Adipocyte (in vitro differentiated cells): ENCODE measurements around the gene GLB1L3.
"Not testable (repeated sequence)": the region's sequence is repeated elsewhere in the genome, so short reads cannot be mapped to it uniquely, and the experiment has no call there.

Experiments used
- DNase-seq: peaks from one replicate; pipeline ENCODE4 v3.0.0-alpha.2; 2015; ENCODE audit warnings: low read depth
- H3K27me3 ChIP-seq: replicated peaks from 2 replicates; pipeline ENCODE4 v1.7.0; 2013; ENCODE audit warnings: mild to moderate bottlenecking, low read length, moderate library complexity; ENCODE audit not compliant: control insufficient read depth, insufficient read depth
- H3K36me3 ChIP-seq: 2 replicates; pipeline ENCODE4 v1.7.0; 2013; ENCODE audit warnings: low read length, mild to moderate bottlenecking, moderate library complexity; ENCODE audit not compliant: control insufficient read depth, insufficient read depth, severe bottlenecking
- H3K4me1 ChIP-seq: 2 replicates; pipeline ENCODE4 v1.7.0; 2013; ENCODE audit warnings: mild to moderate bottlenecking, low read length, moderate library complexity; ENCODE audit not compliant: control insufficient read depth, insufficient read depth
- H3K4me3 ChIP-seq: 2 replicates; pipeline ENCODE4 v1.7.0; 2013; ENCODE audit warnings: mild to moderate bottlenecking, low read length, moderate library complexity
- H3K9ac ChIP-seq: 2 replicates; pipeline ENCODE4 v1.7.0; 2013; ENCODE audit warnings: mild to moderate bottlenecking, low read length, moderate library complexity
- H3K9me3 ChIP-seq: 2 replicates; pipeline ENCODE4 v1.7.0; 2013; ENCODE audit warnings: mild to moderate bottlenecking, low read length, moderate library complexity; ENCODE audit not compliant: control insufficient read depth

The GLB1L3 gene

DNA sequence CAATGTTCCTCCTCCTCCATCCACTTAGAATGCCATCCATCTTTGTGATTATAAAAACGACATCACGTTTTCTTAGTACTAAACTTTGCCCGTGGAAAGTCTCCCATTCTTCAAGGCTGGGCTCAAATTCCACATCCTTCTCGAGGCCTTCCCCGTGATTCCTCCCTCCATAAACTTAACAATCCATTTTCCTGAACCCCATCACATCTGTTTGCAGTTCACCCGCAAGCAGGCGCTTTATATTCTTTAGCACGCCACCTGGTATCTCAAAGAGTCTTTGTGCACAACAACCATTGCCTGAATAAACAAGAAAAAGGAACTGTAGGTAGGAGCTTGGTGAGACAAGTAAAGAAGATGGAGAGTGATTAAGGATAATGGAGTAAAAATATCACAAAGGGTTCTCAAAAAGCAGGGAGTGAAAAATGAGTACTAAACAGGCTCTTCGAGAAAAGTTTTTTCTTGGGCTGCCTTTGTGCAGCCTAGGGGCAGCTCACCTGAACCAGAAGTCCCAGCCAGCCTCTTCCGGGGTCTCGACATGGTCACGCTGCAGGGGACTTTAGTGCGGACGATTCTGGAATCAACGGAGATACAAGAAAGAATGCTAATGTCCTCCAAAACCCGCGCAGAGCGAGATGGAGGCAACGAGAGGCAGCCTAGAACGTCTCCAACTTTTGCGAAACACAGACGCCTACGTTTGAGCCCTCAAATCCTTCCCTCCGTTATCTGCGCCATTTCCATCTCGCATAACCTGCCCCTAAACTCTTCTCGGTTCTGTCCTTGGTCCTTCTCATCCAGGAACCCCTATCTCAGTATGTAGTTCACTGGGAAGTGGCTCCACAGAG lies 23.6 kb upstream of the GLB1L3 start:
- peak overlapping the region; percentile 89 for H3K9ac ChIP-seq
- peaks cover 34% of the 10 kb centered on the region for H3K36me3 ChIP-seq
- peaks cover 39% of the 10 kb centered on the region for H3K4me1 ChIP-seq
- no peaks in the 10 kb centered on the region for H3K27me3 ChIP-seq
- peak; percentile 76 for DNase-seq
- H3K9me3 ChIP-seq: no peaks in the 10 kb centered on the region
- peak overlapping the region; percentile 97 for H3K4me3 ChIP-seq

DNA sequence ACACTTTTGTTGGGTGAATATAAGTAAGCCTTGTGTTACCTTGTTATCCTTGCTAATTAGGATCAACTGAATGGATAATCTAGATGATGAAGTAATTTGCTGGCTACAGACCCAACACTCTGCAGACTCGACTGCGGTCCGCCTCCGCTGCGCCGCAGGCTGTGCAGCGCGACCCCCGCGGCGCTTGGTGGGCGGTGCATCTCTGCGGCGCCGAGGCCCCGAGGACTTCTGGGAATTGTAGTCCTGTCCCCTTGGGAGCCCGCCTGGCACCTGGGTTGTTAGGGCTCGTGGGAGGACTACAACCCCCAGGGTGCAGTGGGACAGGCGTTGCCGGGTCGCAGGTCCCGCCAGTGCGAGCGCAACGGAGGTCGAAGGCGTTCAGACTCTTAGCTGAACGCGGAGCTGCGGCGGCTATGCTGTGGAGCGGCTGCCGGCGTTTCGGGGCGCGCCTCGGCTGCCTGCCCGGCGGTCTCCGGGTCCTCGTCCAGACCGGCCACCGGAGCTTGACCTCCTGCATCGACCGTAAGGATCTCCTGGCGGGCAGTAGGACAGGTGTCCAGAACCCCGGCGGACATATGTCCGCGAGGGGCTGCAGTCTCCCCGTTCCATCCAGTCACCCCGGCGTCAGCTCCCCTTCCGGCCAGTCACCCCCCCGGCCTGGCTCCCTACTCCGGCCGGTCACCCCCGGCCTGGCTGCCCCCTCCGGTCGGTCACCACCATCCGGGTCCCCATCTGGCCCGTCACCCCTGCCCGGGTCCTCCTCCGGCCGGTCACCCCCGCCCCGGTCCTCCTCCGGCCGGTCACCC lies 22.8 kb upstream of the GLB1L3 start, which contains the start of the genes ACAD8 and THYN1:
Gene ACAD8 (plus strand): TSS at position 381 of the 806 bp plus-strand sequence. CDS start 33 bp downstream, at position 414.
Gene THYN1 (minus strand): TSS at position 165 of the 806 bp plus-strand sequence. CDS start 470 bp downstream, outside the sequence.
- Histone ChIP-seq H3K4me1 (peaks cover 39% of the 10 kb centered on the region), H3K27me3 (no peaks in the 10 kb centered on the region), H3K9ac (peak within 1 kb of the TSS; percentile 89), H3K36me3 (peaks cover 30% of the 10 kb centered on the region), H3K4me3 (peak within 1 kb of the TSS; percentile 97), H3K9me3 (no peaks in the 10 kb centered on the region)
- DNase-seq: peak; percentile 99

DNA sequence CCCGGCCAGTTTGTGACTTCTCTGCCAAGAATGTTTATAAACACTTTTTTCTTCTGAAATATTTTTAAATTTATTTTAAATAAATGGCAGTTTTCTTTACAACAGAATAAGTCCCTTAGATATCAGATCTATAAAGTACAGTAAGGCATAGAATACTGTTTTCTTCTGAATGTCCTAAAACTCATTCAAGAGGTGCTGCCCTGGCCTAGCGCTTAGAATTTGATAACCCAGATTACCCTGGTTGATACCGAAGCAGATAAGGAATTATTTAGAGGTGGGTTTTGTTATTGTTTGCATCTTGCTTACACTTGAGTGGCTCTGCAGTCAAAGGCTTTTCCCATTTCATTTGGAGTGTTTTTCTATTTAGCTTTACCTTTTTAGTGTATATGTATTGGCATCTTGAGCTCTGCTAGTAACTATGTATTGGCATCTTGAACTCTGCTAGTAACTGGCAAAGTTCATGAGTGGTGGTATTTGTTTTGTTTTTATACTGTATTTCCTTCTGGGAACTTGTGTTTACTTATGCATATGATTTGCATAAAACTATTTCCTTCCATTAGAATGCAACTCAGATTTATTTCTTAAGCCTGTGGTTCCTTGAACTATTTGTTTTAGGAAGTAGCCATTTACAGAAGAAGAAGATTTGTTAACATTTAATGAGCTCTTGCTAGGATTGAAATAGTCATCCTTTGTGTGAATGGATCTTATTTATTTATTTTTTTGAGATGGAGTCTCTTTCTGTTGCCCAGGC lies 21.6 kb upstream of the GLB1L3 start:
- Histone ChIP-seq H3K4me1 (peaks cover 39% of the 10 kb centered on the region), H3K36me3 (peaks cover 30% of the 10 kb centered on the region), H3K9me3 (no peaks in the 10 kb centered on the region), H3K9ac (peak overlapping the region; percentile 89), H3K27me3 (no peaks in the 10 kb centered on the region), H3K4me3 (peak overlapping the region; percentile 97)
- no peak for DNase-seq

GRCh38 chr11:134255184-134255561 lies 21.0 kb upstream of the GLB1L3 start:
- H3K4me1 ChIP-seq: peaks cover 33% of the 10 kb centered on the region
- H3K36me3 ChIP-seq: peaks cover 30% of the 10 kb centered on the region
- H3K27me3 ChIP-seq, DNase-seq, H3K9ac ChIP-seq, H3K9me3 ChIP-seq, H3K4me3 ChIP-seq: not testable (repeated sequence)

DNA sequence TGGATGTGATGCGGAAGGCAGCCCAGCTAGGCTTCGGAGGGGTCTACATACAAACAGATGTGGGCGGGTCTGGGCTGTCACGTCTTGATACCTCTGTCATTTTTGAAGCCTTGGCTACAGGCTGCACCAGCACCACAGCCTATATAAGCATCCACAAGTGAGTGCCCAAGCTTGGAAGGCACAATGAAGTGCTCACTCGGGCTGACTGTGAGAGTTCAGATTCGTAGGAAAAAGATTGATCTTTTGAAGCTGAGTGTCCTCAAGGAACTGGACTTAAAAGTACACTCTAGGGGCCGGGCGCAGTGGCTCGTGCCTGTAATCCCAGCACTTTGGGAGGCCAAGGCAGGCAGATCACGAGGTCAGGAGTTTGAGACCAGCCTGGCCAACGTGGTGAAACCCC lies 19.1 kb upstream of the GLB1L3 start:
- no peaks in the 10 kb centered on the region for H3K9me3 ChIP-seq
- no peaks in the 10 kb centered on the region for H3K27me3 ChIP-seq
- no peak overlapping the region for H3K4me3 ChIP-seq
- H3K36me3 ChIP-seq: peaks cover 46% of the 10 kb centered on the region
- peaks cover 17% of the 10 kb centered on the region for H3K4me1 ChIP-seq
- DNase-seq: no peak
- no peak overlapping the region for H3K9ac ChIP-seq

DNA sequence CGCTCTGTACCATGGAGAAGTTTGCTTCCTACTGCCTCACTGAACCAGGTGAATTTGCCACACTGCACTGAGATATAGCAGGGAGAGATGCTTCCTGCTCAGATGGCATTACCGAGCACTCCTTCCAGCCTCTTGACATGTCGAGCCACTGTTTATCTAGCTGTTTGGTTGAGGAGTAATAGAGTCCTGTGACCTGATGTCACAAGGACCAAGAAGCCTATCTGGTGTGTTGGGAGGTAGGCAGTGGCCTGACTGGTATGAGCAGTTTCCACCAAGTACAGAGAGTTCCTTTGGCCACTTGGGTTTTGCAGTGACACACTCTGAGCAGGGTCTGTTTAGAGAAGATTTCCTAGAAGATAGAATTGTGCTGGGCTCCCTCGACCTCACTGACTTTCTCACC lies 17.6 kb upstream of the GLB1L3 start:
- Histone ChIP-seq H3K4me3 (no peak overlapping the region), H3K36me3 (peaks cover 61% of the 10 kb centered on the region), H3K27me3 (no peaks in the 10 kb centered on the region), H3K9ac (no peak overlapping the region), H3K9me3 (no peaks in the 10 kb centered on the region), H3K4me1 (peaks cover 13% of the 10 kb centered on the region)
- DNase-seq: no peak

GRCh38 chr11:134260503-134260902 lies 15.7 kb upstream of the GLB1L3 start:
- Histone ChIP-seq H3K27me3 (no peaks in the 10 kb centered on the region), H3K4me3 (no peak overlapping the region), H3K36me3 (peaks cover 70% of the 10 kb centered on the region), H3K4me1 (peaks cover 5% of the 10 kb centered on the region), H3K9ac (no peak overlapping the region), H3K9me3 (no peaks in the 10 kb centered on the region)
- no peak for DNase-seq

DNA sequence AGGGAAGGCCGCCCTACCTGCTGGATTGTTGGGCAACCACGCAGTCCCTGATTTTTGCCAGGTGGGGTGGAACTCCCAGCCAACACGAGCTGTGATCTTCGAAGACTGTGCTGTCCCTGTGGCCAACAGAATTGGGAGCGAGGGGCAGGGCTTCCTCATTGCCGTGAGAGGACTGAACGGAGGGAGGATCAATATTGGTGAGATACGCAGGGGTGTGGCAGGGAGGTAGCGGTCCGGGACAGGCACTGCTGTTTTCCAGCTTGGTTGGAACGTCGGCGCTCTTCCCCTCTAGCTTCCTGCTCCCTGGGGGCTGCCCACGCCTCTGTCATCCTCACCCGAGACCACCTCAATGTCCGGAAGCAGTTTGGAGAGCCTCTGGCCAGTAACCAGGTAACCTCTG lies 15.2 kb upstream of the GLB1L3 start:
- Histone ChIP-seq H3K36me3 (peaks cover 70% of the 10 kb centered on the region), H3K27me3 (no peaks in the 10 kb centered on the region), H3K9me3 (no peaks in the 10 kb centered on the region), H3K9ac (no peak overlapping the region), H3K4me3 (no peak overlapping the region), H3K4me1 (peaks cover 5% of the 10 kb centered on the region)
- no peak for DNase-seq

DNA sequence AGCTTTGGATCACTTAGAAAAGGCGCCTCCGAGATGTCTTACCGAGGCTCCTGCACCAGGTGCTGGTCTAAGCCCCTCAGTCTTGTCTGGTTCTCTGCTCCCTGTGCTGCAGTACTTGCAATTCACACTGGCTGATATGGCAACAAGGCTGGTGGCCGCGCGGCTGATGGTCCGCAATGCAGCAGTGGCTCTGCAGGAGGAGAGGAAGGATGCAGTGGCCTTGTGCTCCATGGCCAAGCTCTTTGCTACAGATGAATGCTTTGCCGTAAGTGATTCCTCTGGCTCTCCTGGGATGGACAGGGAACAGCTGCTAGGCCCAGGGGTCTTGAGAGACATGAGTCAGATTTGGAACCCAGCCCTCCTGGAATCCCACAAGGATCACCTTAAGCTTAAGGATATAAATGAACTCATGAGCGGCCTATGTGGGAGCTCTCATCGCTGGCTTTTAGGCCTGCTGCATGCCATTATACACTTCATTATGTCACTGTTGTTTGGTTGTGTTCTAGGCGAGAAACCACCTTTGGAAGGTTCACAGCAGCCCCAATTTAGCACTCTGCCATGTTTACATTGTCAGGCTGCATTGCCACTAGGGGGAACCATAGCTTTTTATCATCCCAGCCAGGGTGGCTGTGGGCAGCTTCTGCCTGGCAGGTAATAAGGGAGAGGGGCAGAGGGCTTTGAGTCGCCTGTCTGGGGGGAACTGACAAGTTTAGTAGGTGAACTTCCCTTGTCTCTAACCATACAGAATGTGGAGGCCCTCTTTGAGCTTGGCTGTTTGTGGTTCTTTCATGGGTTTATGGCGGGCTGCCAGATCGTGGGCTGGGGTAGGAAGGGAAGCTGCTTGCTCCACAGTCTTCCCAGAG lies 14.3 kb upstream of the GLB1L3 start:
- Histone ChIP-seq H3K4me1 (peaks cover 7% of the 10 kb centered on the region), H3K4me3 (no peak overlapping the region), H3K27me3 (no peaks in the 10 kb centered on the region), H3K9ac (no peak overlapping the region), H3K9me3 (no peaks in the 10 kb centered on the region), H3K36me3 (peaks cover 69% of the 10 kb centered on the region)
- peak; percentile 25 for DNase-seq

DNA sequence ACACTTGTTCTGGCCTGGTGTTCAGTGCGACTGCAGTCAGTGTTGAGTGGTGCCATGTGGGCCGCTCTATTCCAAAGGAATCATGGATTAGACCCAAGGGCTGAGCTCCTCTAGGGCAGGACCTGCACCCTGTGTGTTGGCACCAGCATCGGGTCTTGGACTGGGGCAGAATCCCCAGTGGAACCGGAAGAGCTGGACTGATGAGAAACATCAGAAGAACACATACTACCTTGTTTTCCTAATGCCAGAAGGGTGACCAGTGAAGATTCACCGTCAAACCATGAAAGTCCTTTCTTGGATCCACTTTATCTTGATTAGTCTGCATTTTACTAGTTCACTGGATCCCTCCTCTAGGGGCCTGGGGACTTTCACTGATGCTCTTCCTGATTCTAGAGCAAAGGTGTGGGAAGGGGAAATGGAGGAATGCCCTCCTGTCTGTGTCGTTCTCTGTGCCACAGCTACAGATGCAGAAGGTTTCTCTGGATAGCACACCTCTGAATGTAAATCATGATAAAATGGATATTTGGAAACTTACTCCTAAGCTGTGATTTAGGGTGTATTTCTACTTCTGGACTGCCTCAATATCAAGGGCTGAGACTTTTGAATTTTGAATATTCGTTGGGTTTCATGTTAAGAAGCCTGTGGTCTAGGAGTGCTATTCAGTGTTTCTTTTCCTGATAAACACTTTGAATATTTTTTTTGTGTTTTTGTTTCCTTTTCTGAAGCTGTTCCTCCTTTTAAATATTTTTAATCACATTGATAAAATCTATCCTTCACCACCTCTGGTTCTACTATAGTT lies 11.0 kb upstream of the GLB1L3 start:
- H3K27me3 ChIP-seq: peaks cover 15% of the 10 kb centered on the region
- H3K9ac ChIP-seq: no peak overlapping the region
- no peak overlapping the region for H3K4me3 ChIP-seq
- peaks cover 44% of the 10 kb centered on the region for H3K36me3 ChIP-seq
- no peaks in the 10 kb centered on the region for H3K9me3 ChIP-seq
- peaks cover 13% of the 10 kb centered on the region for H3K4me1 ChIP-seq
- no peak for DNase-seq
